HL-60 (cell line): ENCODE data around the gene CDH19.

ENCODE experiments used
- DNase-seq, 2 experiments: peaks; one replicate each; pipeline ENCODE4 v3.0.0-alpha.2; 2010 to 2020; ENCODE audit warnings: low read depth in 1 of 2, low spot score in 1 of 2
- H3K27ac ChIP-seq: fragments of 250-450 bp; sonication (Bioruptor Pico); replicated peaks from 2 replicates; pipeline ENCODE4 v1.5.1; 2020; ENCODE audit warnings: mild to moderate bottlenecking, moderate library complexity
- H3K27me3 ChIP-seq: fragments of 250-450 bp; sonication (Bioruptor Pico); 2 replicates; pipeline ENCODE4 v1.5.1; 2021; ENCODE audit warnings: mild to moderate bottlenecking, moderate library complexity; ENCODE audit not compliant: insufficient read depth, poor library complexity, severe bottlenecking
- H3K4me3 ChIP-seq: replicated peaks from 2 replicates; pipeline ENCODE4 v1.5.1; 2011; ENCODE audit warnings: mild to moderate bottlenecking, control low read depth, low read length; ENCODE audit not compliant: insufficient read depth
- CTCF ChIP-seq: IDR thresholded peaks from one replicate; pipeline ENCODE4 v1.5.1; 2011; ENCODE audit warnings: low read length, control low read depth, inconsistent platforms; ENCODE audit not compliant: insufficient read depth
- GABPA ChIP-seq: IDR thresholded peaks from 2 replicates; pipeline ENCODE4 v1.6.1; 2012; ENCODE audit warnings: low read depth
- POLR2AphosphoS5 ChIP-seq: IDR thresholded peaks from 2 replicates; pipeline ENCODE4 v1.6.1; 2012; ENCODE audit warnings: low read depth
- REST ChIP-seq: IDR thresholded peaks from 2 replicates; pipeline ENCODE4 v1.6.1; 2012; ENCODE audit warnings: low read depth; ENCODE audit not compliant: insufficient replicate concordance
- SPI1 ChIP-seq: IDR thresholded peaks from 2 replicates; pipeline ENCODE4 v1.6.1; 2012; ENCODE audit warnings: low read depth, mild to moderate bottlenecking, borderline replicate concordance

Gene CDH19

GRCh38 chr18:66616523-66616983, 12.7 kb upstream of the CDH19 start:
- Histone ChIP-seq H3K27me3 (no peaks in the 10 kb centered on the region), H3K27ac (no peak overlapping the region), H3K4me3 (no peak overlapping the region)
- TF ChIP-seq POLR2AphosphoS5 (no peak), CTCF (peak; percentile 43)
- peak in 1 of 2 experiments; percentile 33 for DNase-seq

- TF ChIP-seq GABPA (no peak), CTCF (no peak), POLR2AphosphoS5 (no peak), SPI1 (no peak)
- Histone ChIP-seq H3K4me3 (no peak overlapping the region), H3K27ac (no peak overlapping the region), H3K27me3 (no peaks in the 10 kb centered on the region)
- no peak for DNase-seq
Observed at GRCh38 chr18:66615176-66615575, 11.3 kb upstream of the CDH19 start.

- no peak for DNase-seq
- Histone ChIP-seq H3K27me3 (no peaks in the 10 kb centered on the region), H3K4me3 (no peak overlapping the region), H3K27ac (no peak overlapping the region)
- TF ChIP-seq POLR2AphosphoS5 = no peak
- no peak for TF ChIP-seq REST
- TF ChIP-seq CTCF = no peak
- no peak for TF ChIP-seq GABPA
- TF ChIP-seq SPI1 = no peak
Observed at GRCh38 chr18:66607632-66608031, 3.7 kb upstream of the CDH19 start.

- TF ChIP-seq POLR2AphosphoS5 = no peak
- no peak for TF ChIP-seq CTCF
- no peak for TF ChIP-seq SPI1
- TF ChIP-seq GABPA = no peak
- no peak for TF ChIP-seq REST
- H3K27ac ChIP-seq = no peak overlapping the region
- no peak for DNase-seq
- no peak overlapping the region for H3K4me3 ChIP-seq
- no peaks in the 10 kb centered on the region for H3K27me3 ChIP-seq
Observed at GRCh38 chr18:66601649-66602048, 2.2 kb downstream of the CDH19 start.
